ENCODE measurements around the gene GATAD2A.

DNA sequence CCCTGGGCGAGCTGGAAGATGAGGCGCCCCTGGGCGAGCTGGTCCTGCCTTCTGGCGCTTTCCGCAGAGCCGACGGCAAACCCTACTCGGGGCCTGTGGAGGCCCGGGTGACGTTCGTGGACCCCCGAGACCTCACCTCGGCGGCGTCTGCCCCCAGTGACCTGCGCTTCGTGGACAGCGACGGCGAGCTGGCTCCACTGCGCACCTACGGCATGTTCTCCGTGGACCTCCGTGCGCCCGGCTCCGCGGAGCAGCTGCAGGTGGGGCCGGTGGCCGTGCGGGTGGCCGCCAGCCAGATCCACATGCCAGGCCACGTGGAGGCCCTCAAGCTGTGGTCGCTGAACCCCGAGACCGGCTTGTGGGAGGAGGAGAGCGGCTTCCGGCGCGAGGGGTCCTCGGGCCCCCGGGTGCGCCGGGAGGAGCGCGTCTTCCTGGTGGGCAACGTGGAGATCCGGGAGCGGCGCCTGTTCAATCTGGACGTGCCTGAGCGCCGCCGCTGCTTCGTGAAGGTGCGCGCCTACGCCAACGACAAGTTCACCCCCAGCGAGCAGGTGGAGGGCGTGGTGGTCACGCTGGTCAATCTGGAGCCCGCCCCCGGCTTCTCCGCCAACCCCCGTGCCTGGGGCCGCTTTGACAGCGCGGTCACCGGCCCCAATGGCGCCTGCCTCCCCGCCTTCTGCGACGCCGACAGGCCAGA is 138.9 kb downstream of the GATAD2A start:
- TF ChIP-seq YY1 (IDR thresholded peaks at IDR 0.05; ENCODE audit: insufficient read depth, insufficient read length) (no peak), ZNF274 (IDR thresholded peaks at IDR 0.05; ENCODE audit: low read depth, low read length) (no peak), SUZ12 (IDR thresholded peaks at IDR 0.05; ENCODE audit: extremely low read depth, insufficient read depth, insufficient read length) (no peak)

Data from NT2/D1 (cell line).